Measurements from ENCODE around the gene PANK2. TPM values are rescaled to one million over a fixed set of nuclear protein-coding genes. Genes with fewer than 3 reads are reported as not detected.
"Not testable (repeated sequence)": the region's sequence is repeated elsewhere in the genome, so short reads cannot be mapped to it uniquely, and the experiment has no call there.

Gene PANK2
- total RNA-seq, 1 donor from 2014 or later, result 48.7 TPM

- no peak for DNase-seq (ENCODE audit: extremely low read depth, low read depth, low spot score)
These were observed 11.0 kb downstream of the PANK2 start for GRCh38 chr20:3900187-3900604.

GRCh38 chr20:3901028-3901705 is 12.0 kb downstream of the PANK2 start:
- DNase-seq (ENCODE audit: extremely low read depth, low read depth, low spot score), result no peak

GRCh38 chr20:3901706-3902440 is 12.7 kb downstream of the PANK2 start:
- DNase-seq (ENCODE audit: extremely low read depth, low read depth, low spot score), result no peak

- no peak for DNase-seq (ENCODE audit: extremely low read depth, low read depth, low spot score)
These were observed 13.3 kb downstream of the PANK2 start for GRCh38 chr20:3902446-3902845.

- DNase-seq (ENCODE audit: extremely low read depth, low read depth, low spot score), result no peak
These were observed 15.0 kb downstream of the PANK2 start for GRCh38 chr20:3904224-3904623.

GRCh38 chr20:3904857-3905256 is 15.7 kb downstream of the PANK2 start:
- DNase-seq (ENCODE audit: extremely low read depth, low read depth, low spot score), result no peak

DNA sequence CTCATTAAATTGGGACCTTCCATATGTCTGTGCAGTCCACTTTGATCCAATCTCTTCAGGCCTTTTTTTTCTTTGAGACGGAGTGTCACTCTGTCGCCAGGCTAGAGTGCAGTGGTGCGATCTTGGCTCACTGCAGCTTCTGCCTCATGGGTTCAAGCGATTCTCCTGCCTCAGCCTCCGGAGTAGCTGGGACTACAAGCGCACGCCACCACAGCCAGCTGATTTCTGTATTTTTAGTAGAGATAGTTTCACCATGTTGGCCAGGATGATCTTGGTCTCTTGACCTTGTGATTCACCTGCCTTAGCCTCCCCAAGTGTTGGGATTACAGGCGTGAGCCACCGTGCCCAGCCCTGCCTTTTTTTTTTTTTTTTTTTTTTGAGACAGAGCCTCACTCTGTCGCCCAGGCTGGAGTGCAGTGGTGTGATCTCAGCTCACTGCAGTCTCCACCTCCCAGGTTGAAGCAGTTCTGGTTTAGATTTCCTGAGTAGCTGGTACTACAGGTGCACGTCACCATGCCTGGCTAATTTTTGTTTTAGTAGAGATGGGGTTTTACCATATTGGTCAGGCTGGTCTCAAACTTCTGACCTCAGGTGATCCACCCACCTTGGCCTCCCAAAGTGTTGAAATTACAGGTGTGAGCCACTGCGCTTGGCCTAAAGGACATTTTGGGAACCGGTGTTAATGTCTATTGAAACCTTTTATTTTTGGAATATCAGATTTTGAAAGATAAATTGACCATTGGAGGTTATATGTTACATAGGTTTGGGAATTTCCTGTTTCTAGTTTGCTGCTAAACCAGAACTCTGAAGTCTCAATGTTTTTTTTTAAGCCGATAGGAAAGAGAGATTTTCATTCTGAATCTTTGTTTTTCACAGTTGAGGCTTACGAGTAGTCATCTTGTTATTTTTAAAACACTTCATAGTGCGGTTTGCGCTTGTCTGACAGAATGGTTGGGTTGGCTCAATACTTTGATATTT is 17.8 kb downstream of the PANK2 start:
- DNase-seq (ENCODE audit: extremely low read depth, low read depth, low spot score), result not testable (repeated sequence)

GRCh38 chr20:3908667-3909066 is 19.5 kb downstream of the PANK2 start:
- DNase-seq (ENCODE audit: extremely low read depth, low read depth, low spot score), result no peak

DNA sequence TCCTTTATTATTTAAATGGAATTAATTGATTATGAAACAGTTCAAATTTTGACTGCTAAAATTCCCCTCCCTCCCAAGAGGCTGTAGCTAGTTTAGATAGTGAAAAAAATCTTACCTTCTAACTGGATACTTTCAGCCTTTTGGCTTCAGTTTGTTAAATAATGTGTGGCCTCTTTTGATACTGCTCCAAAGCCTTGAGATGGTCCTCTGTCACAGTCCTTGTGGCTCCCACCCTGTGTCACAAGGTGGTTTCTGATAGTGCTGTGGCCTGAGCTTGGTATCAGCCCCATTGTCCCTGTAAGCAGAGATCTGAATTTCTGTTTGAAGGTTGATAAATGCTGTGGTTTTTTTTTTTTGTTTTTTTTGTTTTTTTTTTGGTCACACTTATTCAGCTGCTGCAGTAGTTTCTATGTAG is 20.8 kb downstream of the PANK2 start:
- no peak for DNase-seq (ENCODE audit: extremely low read depth, low read depth, low spot score)

- no peak for DNase-seq (ENCODE audit: extremely low read depth, low read depth, low spot score)
These were observed 21.7 kb downstream of the PANK2 start for GRCh38 chr20:3910853-3911252.

- DNase-seq (ENCODE audit: extremely low read depth, low read depth, low spot score), result no peak
These were observed 22.8 kb downstream of the PANK2 start for GRCh38 chr20:3911956-3912355.

DNA sequence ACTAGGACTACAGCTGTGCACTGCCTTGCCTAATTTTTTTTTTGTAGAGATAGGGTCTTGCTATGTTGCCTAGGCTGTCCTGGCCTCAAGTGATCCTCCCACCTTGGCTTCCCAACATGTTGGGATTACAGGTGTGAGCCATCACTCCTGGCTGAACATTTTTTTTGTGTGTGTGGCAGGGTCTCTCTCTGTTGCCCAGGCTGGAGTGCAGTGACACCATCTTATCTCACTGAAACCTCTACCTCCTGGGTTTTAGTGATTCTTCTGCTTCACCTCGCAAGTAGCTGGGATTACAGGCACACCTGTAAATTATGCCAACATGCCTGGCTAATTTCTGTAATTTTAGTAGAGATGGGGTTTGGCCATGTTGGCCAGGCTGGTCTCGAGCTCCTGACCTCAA is 25.3 kb downstream of the PANK2 start:
- DNase-seq (ENCODE audit: extremely low read depth, low read depth, low spot score), result no peak

DNA sequence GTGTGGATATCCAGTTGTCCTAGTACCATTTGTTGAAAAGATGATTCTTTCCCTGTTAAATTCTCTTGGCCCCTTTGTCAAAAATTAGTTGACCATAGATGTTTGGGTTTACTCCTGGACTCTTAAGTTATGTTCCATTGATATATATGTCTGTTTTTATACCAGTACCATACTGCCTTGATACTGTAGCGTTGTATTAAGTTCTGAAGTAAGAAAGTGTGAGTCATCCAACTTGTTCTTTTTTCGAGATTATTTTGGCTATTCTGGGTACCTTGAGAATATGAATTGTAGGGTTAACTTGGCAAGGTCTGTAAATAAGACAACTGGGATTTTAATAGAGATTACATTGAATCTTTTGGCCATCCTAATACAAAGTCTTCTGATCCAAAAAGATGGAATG is 26.5 kb downstream of the PANK2 start:
- no peak for DNase-seq (ENCODE audit: extremely low read depth, low read depth, low spot score)

DNA sequence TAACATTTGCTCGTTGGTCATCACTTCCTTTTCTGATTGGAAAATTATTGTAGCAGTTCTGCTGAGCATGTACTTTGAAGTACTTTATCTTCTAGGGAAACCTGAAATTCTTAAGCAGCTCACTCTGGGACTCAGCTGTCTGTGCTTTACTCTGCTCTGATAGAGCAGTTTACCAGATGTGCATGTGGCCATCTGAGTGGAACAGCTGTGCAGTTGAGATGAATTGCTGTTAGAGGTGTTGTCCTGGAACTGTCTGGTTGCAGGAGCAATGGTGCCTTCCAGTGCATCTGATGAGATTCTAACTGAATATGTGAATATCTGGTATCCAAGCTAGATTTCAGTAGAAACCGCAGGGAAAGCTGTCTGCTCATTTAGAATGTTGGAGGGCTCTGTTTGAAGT is 27.2 kb downstream of the PANK2 start:
- DNase-seq (ENCODE audit: extremely low read depth, low read depth, low spot score), result no peak

DNA sequence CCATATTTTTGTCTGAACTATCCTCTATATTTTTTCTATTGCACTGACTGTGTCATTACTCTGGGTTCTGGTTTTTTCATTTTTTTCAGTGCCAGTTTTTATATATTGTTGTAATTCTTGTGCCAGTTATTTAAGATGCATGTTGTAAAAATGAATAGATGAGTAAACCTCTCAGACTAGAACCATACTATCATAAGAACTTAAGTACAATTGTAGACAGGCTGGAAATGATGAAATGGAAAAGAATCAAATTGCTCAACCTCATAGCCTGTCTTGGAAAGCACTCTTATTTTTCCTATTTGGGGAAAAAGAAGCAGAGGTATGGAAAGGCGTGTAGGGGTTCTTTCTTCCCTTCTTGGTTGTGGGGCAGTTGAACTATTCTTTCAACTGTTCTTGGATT is 30.2 kb downstream of the PANK2 start:
- DNase-seq (ENCODE audit: extremely low read depth, low read depth, low spot score), result no peak

DNA sequence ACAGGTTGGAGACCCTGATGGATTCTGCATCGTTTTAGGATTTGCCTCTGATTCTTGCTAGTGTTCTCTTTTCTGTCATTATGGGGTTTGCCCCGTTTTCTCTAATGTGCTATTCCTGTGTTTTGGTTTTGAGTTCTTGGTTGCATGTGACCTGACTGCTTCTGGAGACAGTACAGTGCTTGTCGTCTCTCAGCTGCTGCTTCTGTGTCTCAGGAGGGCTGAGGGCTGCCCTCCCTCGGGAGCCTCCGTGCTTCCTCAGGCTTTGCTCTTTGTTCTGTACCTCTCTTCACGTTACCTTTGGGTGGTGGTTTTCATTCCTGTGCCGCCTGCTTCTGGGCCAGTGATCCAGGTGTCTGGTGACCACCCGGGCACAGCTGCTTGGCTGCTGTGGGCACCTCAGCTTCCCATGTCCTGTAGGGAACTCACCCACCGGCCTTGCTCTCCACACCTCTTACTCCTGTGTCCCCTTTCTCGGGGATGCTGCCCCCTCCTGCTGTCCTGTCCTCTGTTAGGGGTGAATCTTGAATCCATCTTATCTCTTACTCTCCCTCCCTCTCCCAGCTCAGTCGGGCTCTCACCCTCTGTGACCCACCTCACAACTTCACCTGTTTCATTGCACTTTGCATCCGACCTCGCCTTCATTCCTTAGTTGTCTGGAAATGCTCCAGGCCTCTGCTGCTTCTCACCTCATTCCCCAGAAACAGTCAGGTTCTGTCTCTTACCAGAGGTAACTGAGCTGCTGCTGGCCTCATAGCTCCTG is 33.2 kb downstream of the PANK2 start:
- no peak for DNase-seq (ENCODE audit: extremely low read depth, low read depth, low spot score)

- DNase-seq (ENCODE audit: extremely low read depth, low read depth, low spot score), result no peak
These were observed 33.8 kb downstream of the PANK2 start for GRCh38 chr20:3922983-3923339.

DNA sequence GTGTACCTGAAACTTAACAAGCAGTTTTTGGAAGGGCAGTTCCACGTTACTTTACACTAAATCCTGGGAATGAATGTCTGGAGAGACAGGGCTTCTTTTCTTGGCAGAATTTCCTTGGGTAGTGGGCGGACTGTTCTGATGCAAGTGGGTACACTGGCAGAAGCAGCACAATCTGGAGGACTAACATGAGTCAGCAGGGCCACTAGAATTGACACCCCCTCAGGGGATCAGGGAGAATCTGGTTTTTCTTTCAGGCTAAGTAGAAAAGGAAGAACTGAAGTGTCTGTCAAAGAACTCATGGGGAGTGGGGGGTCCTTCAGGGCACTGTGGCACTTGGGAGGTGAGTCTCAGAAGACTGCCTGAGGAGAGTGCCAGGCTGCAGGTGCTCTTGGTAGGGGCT is 34.6 kb downstream of the PANK2 start:
- DNase-seq (ENCODE audit: extremely low read depth, low read depth, low spot score), result no peak

DNA sequence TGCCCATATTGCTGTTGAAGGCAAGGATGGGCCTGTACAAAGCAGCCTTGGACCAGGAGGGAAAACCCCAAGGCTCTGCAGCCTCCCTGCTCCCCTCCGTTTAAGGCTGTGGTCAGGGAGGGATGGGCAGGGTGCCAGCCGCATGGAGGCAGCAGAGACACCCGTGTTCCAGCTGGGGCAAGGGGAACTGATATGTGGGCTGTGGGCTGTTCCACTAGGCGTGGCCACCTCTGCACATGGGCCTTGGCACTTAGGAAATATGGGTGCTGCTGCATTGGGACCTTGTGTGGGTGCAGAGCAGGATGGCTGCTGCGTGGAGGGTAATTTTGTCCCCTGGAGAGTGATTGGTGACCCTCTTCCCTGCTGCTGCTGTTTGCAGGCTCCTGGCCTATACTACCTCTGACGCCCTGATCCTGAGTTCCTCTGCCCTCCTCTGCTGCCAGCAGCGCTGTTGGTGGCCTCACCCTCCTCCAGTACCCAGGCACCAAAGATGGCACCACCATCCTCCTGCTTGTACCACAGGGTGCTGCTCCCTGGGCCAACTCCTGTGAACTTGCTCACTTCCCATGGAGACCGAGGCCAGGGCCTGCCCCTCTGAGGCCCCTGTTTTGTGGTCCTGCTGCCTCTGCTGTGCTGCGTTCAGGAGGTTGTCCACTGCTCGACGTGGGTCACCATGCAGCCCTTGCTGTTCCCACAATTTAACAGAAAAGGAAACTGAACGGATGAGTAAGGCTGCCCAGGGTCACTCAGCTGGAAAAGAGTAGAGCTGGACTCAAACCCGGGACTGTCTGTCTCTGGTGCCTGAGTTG is 35.3 kb downstream of the PANK2 start:
- DNase-seq (ENCODE audit: extremely low read depth, low read depth, low spot score), result no peak
